DOHH2 (cell line): ENCODE measurements around the gene CTNS.

ENCODE experiments used
- CTCF ChIP-seq: fragments of 200-600 bp; sonication (generic); IDR thresholded peaks from one replicate; pipeline ENCODE4 v1.5.1; 2014; ENCODE audit warnings: antibody characterized with exemption, mild to moderate bottlenecking, low read depth, low read length; ENCODE audit not compliant: poor library complexity, severe bottlenecking
- EZH2phosphoT487 ChIP-seq: fragments of 200-600 bp; sonication (generic); IDR thresholded peaks from 2 replicates; pipeline ENCODE4 v1.6.1; 2017; ENCODE audit warnings: borderline replicate concordance, mild to moderate bottlenecking, antibody characterized with exemption, low read length, moderate library complexity, mixed read lengths

- TF ChIP-seq EZH2phosphoT487 (no peak), CTCF (no peak)
Measured at GRCh38 chr17:3645310-3645709, 8.8 kb downstream of the CTNS start.
